ENCODE data around the gene CREB3L4.
"Not testable (repeated sequence)": the region's sequence is repeated elsewhere in the genome, so short reads cannot be mapped to it uniquely, and the experiment has no call there.

CREB3L4 gene

DNA sequence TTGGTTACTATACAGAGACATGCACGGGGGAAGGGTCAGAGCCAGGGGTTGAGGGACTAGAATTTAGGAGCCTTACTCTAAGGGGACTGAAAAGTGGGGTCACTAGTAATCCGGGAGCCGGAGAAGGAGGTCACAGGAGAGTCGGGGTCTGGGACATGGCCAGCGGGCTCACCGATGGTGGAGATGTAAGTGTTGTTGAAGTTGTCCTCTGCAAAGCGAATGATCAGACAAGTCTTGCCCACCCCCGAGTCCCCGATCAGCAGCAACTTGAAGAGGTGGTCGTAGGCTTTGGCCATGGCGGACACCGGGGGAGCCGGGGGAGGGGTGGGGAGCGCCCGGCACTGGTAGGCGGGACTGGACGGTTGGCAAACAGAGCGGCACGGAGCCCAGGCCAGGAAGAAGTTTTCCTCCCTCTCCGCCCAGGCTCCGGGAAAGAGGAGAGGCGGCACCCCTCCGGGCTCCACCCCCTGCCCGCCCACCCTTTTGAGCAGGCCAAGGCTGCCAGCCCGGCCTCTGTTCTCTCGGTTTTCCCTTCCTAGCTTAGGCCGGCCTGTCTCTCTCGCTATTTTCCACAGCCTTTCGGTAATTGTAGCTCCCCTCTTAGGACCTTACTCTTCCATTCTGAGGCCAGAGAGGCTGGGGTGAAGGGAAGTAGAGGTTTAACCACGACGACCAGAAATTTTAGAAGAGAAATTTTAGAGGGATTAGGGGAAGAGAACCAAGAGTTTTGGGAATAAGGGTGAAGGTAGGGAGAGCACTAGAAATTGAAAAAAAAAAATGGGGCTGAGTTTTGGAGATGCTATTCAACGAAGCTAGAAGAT, 18.4 kb downstream of the CREB3L4 start, which contains the start of gene RAB13:
Gene RAB13, minus strand, starts transcription at position 399 of the 821 bp plus-strand sequence. Its CDS starts 103 bp downstream, at position 296.
- no peak for DNase-seq (ENCODE audit: low read depth)

DNA sequence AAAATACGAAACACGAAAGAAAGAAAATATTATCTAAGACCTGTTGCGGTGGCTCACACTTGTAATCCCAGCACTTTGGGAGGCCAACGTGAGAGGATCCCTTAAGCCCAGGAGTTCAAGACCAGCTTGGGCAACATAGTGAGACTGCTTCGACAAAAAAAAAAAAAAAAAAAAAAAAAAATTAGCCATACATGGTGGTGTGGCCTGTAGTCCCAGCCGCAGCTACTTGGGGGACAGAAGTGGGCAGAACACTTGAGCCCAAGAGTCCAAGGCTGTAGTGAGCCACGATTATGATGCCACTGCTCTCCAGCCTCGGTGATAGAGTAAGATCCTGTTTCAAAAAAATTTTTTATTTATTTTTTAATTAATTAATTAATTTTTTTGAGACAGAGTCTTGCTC, 19.9 kb downstream of the CREB3L4 start:
- no peak for DNase-seq (ENCODE audit: low read depth)

DNA sequence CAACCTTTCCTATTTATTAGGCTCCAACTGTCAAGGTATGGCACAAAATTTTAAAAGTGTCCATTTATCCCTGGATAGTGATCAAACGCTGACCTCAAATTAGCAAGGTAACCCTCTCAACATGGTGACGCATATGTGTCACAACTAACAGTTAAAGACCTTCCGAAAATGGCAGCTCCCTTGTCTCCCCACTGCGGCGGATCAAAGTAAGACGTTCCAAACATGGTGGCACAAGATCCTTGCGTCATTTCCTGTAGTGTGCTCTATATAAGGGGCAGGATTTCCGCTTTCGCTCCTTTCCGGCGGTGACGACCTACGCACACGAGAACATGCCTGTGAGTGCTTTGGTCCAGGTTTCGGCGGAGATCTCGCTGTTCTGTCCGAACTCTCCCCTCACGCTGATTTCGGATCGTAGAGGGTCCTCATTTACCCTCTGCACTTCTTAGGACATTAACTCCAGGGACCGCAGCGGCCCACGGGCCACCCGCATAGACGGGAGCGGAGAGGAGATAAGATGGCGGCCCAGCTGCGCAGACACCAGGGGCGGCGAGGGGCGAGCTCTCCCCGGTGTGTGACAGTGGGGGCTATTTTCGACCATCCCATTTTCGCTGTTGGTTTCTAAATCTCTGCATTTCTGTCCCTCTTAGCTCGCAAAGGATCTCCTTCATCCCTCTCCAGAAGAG, 22.9 kb downstream of the CREB3L4 start, which contains the start of gene RPS27:
Gene RPS27, plus strand, starts transcription at position 295 of the 683 bp plus-strand sequence. Its CDS starts 35 bp downstream, at position 330.
- peak; percentile 79 for DNase-seq (ENCODE audit: low read depth)

DNA sequence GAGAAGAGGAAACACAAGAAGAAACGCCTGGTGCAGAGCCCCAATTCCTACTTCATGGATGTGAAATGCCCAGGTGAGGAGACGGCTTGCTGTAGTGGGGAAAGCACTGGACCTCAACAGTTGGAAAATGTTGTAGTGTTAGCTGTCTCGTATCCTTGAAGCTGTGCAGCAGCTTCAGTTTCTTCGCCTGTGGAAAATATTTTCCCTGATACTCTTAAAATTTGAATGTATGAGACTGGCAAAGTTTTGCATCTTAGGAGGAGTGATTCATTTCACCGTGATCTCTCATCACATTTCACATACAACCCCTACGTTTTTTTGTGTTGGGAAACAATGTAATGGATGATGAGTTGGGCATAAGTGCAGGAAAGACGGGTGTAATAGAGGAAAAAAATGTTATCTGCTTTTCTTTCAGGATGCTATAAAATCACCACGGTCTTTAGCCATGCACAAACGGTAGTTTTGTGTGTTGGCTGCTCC, 23.5 kb downstream of the CREB3L4 start:
- DNase-seq (ENCODE audit: low read depth) = no peak

DNA sequence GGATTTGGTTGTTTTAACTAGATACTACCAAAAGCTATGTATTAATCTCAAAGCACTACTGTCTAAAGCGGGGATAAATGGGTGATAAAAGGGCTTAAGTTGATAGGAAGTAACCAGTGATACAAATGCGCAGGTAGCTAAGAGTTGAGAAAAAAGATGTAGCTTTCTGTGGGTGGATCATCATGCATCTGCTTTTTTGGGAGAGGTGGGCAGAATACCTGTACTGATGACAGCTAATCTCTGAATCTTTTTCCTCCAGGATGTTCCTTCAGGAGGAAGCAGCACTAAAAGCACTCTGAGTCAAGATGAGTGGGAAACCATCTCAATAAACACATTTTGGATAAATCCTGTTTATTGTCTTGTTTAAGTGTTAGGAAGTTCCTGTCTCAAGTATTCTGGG, 24.1 kb downstream of the CREB3L4 start:
- DNase-seq (ENCODE audit: low read depth) = no peak

DNA sequence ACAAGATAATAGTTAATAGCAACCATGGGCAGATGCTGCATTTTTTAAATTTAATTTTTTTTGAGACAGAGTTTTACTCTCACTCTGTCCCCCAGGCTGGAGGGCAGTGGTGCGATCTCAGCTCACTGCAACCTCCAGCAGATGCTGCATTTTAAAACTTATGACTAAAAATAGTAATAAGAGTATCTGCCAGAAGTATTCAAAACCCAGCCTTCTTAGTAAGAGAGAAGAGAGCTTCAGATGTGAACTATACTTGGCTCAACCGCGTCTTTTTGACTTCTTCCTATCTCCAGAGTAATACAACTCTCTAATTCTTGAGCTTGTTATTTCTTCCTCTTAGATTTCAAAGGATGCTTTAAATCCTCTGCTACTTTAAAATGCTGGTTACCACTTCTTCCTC, 27.5 kb downstream of the CREB3L4 start:
- DNase-seq (ENCODE audit: low read depth) = no peak

DNA sequence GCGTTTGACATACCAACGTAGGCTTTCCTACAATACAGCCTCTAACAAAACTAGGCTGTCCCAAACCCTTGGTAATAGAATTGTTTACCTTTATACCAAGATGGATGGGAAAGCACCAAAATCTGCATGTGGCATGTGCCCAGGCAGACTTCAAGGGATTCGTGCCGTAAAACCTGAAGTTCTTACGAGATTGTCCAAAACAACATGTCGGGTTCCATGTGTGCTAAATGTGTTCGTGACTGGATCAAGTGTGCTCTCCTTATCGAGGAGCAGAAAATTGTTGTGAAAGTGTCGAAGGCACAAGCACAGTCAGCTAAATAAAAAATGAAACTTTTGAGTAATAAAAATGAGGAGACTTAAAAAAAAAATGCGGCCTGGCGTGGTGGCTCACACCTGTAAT, 27.9 kb downstream of the CREB3L4 start:
- DNase-seq (ENCODE audit: low read depth) = no peak

GRCh38 chr1:153996882-153997281, 29.2 kb downstream of the CREB3L4 start:
- DNase-seq (ENCODE audit: low read depth) = not testable (repeated sequence)

- no peak for DNase-seq (ENCODE audit: low read depth)
Observed at GRCh38 chr1:154000420-154000819, 32.7 kb downstream of the CREB3L4 start.

DNA sequence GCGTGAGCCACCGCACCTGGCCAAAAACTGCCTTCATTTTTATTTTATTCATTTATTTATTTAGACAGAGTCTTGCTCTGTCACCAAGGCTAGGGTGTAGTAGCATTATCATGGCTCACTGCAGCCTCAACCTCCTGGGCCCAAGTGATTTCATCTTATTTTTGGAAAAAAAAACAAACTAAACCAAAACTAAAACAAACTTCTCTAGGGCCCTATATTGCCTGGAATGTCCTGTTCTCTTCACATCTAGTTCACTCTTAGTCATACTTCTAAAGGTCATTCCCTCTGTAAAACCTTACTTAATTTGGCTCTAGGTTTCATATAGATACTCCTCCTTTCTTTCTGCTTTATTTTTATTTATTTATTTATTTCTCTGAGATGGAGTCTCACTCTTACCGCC, 38.4 kb downstream of the CREB3L4 start:
- DNase-seq (ENCODE audit: low read depth) = no peak

GRCh38 chr1:154012129-154012528, 44.4 kb downstream of the CREB3L4 start:
- no peak for DNase-seq (ENCODE audit: low read depth)

- DNase-seq (ENCODE audit: low read depth) = not testable (repeated sequence)
Observed at GRCh38 chr1:154012543-154012942, 44.8 kb downstream of the CREB3L4 start.

DNA sequence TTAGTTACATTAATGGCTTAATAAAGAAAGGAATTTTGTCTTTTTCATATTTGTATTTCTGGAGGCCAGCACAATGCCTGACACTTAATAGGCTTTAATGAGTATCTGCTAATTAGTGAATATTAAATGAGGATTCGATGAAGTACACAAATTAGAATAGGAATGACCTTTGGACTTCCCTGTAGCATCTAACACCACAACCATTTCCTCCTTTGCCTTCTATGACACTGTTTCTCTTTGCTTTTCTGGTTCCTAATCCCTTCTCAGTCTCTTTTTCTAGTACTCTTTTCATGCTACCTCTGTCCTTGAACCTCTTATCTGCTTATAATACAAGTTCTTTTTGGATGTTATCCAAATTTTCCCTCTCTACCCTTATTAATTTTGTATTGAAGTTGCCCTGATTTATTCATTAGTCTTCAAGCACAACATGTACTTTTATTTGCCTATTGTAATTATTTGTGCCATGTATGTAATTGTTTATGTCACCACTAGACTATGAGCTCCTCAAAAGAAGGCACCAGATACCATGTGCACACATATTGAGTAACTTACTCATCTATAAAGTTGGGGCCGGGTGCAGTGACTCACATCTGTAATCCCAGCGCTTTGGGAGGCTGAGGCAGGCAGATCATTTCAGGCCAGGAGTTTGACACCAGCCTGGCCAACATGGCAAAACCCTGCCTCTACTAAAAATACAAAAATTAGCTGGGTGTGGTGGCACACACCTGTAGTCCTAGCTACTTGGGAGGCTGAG, 46.6 kb downstream of the CREB3L4 start:
- DNase-seq (ENCODE audit: low read depth) = no peak

DNA sequence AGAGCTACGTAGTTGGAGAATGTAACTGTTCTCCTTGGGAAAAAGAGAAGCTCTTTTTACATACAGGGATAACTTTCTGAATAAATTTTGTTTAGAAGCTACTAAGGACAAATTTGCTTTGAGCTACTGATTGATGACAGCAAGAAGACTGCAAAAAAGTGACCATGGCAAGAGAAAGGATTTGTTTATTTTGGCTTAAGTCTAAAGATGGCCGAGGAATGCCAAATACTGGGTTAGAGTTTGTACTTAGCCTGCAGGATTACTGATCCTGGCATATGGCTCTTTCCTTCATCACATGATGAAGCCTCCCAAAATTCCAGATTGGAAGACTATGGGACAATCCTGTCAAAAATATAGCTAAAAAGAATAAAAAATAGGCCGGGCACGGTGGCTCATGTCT, 51.6 kb downstream of the CREB3L4 start:
- no peak for DNase-seq (ENCODE audit: low read depth)

GRCh38 chr1:154019940-154020339, 52.2 kb downstream of the CREB3L4 start:
- no peak for DNase-seq (ENCODE audit: low read depth)

Measured in activated T-cell treated with anti-CD3 and anti-CD28 coated beads for 48 hours (primary cell).